ENCODE measurements around the gene KLHL30.

KLHL30 gene

DNA sequence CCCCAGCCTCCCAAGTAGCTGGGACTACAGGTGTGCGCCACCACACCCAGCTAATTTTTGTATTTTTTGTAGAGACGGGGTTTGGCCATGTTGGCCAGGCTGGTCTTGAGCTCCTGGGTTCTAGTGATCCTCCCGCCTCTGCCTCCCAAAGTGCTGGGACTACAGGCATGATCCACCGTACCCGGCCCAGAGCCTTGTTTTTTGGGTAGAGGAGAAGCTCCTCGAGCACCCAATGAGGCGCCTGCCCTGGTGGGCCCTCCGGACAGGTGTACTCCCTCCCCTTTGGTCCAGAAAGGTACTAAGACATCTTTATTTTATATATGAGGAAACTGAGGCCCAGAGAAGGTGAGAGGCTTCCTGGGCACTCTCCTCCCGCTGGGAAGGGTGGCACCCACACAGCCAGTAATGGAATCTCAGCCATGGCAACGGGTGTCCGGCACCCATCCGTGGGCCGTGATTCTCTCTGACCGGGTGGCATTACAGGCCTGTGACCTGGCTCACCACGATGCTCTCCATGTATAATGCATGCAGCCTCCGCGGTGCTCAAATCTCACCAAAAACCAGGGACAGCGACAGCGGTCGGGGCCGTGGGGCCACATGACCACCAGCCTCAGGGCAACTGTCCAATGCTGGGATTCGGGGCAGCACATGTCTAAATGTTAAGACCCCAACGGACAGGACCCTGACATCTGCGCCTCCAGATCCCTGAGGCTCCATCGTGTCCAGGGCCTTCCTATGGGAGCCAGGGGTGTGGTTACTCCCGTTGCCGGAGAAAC lies 16.8 kb upstream of the KLHL30 start:
- DNase-seq, result no peak

DNA sequence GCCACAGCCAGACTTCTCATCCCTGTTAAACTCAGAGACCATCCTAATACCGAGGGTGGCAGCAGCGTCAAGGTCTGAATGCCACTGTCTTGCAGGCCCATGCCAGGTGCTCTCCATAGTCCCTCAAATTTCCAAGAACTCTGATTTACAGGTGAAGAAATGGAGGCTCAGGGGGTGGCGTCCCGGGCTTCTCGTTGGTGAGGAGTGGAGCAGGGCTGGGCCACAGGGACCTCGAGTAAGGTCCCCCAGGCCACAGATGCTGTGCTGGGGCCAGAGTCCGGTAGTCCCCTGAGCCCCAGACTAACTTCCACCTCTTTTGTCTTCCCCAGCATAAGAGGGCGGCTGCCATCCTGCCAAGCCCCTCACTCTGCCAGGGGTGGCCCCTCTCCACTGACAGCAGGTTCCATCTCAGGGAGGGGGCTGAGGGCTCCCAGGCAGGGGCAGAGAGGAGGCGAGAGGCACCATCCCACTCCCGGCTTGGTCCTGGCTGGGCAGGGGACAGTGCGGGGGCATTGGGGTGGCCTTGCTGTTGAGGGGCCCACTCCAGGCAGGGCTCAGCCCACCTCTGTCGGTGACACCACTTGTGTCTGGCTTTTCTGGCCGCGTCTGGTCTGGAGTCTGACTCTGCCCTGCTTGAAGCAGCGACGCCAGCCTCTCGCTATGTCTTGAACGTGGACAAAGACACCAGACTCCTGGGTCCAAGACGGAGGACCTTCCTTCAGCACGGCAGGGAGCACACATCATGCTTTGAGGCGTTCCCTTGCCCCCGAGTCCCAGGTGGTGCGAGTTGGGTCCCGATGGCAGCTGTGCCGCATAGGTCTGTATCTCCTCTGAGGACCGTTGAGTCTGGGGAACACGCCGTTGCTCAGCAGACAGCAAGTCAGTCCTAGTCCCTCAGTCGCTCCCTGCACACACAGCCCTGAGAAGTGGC lies 15.9 kb upstream of the KLHL30 start:
- no peak for DNase-seq

DNA sequence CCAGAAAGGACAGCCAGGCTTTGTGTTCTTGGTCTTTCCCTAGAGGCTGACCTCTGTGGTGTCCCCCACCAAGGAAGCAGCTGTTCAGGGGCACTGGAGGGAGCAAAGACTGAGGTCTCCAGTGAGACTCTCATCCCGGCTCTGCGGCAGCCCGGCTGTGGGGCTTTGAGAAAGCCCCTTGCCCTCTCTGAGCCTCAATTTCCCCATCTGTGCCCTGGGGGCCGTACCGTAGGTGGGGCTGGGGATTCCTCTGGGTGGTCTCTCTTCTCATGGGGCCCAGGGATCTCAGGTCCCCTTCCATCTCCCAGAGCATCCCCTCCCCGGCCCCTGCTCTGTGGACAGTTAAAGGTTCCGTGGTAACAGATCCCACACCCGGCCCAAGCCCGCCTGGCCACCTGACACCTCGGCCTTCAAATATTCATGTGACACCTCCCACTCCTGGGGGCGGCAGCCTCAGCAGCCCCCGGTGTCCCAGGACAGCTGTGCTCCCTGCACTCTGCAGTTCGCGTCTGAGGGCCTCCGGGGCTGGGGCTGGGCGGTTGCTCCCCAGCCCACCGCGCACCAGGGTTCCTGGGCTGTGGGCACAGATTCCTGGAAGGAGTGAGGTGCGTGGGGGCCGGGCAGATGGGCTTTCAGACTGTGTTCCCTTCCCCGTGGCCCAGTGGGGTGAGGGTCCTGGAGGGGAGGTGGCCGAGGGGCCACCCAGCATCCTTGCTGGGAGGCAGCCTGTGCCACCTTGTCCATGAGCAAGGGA lies 15.1 kb upstream of the KLHL30 start:
- no peak for DNase-seq

DNA sequence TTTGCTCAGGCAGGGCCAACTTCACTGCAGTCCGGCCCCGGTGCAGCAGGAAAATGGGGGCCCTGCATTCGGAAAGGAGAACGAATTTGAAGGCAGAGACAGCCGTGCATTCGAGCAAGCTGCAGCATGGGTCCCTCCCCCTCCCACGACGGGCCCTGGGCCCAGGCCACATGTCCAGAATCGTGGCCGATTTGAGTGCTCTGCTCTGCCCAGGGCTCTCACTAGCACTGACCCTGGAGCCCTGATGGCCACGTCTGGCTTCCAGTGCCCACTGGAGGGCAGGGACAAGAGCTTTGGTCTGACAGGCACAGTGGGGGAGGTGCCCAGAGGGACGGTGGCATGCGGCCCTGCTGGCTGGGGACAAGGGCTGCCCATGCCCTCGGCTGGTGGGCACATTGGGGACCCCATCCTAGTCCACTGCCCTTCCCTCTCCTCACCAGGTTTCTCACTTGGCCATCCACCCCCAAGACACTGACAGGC lies 14.4 kb upstream of the KLHL30 start:
- DNase-seq, result no peak

DNA sequence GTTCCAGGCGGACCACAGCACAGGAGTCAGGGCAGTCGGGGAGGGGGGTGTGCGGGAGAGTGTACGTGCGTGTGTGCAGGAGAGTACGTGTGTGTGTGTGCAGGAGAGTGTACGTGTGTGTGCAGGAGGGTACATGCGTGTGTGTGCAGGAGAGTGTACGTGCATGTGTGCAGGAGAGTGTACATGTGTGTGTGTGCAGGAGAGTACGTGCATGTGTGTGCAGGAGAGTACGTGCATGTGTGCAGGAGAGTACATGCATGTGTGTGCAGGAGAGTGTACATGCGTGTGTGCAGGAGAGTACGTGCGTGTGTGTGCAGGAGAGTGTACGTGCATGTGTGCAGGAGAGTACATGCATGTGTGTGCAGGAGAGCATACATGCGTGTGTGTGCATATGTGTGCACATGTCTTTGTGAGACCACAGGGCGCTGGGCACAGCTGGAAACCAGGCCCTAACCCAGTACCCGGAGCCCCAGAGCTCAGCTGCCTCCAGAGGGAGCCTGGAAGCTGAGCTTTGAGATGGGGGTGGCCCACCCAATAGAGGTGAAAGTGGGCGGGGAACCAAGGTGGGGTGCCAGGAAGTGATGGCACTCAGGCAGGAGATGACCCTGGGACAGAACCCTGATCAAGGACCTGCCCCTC lies 13.9 kb upstream of the KLHL30 start:
- no peak for DNase-seq

DNA sequence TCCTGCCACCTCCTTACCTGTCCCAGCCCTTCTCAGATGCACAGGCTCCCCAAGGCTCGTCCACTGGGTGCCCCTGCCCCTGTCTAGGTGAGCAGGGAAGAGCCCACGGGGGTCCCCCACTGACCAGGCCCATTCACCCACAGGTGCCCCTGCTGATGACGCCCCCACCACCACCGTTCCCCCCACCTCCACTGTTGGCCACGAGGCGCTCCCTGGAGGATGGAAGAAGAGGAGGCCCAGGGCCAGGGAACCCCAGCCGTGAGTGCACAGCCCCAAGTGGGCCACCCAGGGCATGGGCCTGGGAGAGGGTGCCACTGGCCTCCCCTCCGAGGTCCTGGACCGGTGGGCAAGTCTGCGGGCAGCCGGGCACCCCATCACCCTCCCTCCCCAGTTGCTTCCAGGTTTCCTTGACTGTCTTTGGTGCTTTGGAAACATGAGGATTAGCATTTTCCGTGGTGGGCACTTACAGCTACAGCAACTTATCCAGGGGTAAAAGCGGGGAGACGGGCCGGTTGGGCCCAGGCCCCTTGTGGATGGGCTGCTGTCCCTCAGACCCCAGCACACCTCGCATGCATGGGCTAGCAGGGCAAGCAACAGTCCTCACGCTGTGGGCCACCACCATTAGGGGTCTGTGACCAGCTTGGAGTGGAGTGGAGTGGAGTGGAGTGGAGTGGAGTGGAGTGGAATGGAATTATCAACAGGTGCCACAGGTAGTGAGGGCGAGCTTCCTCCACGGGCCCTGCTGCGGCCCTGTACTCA lies 13.2 kb upstream of the KLHL30 start:
- DNase-seq, result no peak

DNA sequence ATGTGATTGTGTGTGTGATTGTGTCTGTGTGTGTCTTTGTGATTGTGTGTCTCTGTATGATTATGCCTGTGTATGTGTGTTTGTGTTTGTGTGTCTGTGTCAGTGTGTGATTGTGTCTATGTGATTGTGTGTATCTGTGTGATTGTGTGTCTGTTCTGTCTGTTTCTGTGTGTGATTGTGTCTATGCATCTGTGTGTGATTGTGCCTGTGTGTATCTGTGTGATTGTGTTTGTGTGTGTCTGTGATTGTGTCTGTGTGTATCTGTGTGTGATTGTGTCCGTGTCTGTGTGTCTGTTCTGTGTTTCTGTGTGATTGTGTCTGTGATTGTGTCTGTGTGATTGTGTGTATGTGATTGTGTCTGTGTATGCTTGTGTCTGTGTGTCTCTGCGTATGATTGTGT lies 12.1 kb upstream of the KLHL30 start:
- no peak for DNase-seq

DNA sequence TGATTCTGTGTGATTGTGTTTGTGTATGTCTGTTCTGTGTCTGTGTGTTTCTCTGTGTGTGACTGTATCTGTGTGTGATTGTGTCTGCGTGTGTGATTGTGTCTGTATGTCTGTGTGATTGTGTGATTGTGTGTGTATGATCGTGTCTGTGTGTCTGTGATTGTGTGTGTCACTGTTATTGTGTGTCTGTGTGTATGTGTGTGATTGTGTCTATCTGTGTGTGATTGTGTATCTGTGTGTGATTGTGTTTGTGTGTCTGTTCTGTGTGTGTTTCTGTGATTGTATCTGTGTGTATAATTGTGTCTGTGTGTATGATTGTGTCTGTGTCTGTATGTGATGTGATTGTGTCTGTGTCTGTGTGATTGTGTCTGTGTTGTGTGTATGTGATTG lies 11.7 kb upstream of the KLHL30 start:
- no peak for DNase-seq

DNA sequence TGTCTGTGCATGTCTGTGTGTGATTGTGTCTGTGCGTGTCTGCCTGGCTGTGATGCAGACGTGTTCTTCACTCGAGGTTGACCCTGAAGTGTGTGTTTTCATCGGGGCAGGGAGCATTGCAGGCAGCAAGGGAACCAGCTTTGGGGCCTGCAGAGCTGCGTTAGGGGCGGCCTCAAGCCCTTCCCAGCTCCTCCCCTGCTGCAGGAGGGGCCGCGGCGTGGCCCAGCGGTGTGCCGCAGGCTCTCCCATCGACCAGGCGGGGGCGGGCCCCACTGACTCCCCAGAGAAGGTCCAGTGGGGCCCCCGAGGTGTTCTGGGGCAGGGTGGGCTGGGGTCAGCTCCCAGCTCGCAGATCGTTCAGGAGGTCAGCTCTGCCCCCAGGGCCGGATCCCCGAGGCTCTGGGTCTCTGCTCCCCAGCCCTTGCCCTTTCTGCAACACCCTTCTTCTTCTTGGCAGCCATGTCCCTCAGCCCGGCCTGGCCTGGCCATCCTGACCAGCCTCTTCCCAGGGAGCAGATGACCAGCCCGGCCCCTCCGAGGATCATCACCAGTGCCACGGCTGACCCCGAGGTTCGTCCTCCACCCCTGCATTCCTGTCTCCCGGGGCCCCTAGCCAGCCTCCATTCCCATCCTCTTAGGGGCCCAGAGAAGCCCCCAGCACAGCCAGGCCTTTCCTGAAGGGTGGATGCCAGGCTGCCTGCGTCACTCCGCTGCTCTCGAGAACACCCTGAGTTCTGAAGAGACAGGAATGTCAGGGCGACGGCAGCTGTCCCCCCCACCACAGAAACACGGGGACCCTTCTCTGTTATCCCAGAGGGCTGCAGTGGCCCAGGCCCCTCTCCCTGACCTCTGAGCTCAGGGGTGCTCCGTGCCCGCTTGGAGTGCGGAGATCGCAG lies 11.1 kb upstream of the KLHL30 start:
- DNase-seq, result no peak

DNA sequence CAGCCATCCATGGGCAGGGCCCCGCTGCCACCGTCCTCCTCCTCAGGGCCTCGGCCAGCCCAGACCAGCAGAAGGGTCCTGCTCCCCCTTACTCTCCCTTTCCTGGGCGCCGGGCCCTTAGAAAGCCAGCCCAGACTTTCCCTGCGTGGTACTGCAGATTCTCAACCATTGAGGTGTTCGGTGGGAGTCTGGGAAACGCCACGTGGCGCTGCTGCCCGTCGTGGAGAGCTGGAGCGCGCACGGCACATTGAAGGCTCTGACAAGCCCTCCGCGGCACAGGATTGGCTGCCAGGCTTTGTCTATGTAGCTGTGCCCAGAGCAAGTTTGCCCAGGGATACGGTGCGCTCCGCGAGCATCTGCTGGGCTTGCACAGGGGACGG lies 10.4 kb upstream of the KLHL30 start:
- DNase-seq, result no peak

DNA sequence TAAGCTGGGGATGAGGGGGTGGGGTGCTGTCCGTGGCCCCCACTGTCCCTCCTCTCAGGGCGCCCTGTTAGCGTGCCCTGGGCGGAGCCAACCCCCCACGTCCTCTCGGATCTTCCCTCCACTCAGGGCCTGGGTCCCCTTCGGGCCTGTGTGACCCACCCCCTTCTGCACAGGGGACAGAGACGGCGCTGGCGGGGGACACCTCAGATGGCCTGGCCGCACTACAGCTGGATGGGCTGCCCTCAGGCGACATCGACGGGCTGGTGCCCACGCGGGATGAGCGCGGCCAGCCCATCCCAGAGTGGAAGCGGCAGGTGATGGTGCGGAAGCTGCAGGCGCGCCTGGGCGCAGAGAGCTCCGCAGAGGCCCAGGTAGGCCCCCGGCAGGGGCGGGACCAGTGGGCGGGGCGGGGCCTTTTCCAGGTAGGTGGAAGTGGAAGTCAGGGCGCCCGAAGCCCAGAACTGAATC lies 9.9 kb upstream of the KLHL30 start:
- no peak for DNase-seq

DNA sequence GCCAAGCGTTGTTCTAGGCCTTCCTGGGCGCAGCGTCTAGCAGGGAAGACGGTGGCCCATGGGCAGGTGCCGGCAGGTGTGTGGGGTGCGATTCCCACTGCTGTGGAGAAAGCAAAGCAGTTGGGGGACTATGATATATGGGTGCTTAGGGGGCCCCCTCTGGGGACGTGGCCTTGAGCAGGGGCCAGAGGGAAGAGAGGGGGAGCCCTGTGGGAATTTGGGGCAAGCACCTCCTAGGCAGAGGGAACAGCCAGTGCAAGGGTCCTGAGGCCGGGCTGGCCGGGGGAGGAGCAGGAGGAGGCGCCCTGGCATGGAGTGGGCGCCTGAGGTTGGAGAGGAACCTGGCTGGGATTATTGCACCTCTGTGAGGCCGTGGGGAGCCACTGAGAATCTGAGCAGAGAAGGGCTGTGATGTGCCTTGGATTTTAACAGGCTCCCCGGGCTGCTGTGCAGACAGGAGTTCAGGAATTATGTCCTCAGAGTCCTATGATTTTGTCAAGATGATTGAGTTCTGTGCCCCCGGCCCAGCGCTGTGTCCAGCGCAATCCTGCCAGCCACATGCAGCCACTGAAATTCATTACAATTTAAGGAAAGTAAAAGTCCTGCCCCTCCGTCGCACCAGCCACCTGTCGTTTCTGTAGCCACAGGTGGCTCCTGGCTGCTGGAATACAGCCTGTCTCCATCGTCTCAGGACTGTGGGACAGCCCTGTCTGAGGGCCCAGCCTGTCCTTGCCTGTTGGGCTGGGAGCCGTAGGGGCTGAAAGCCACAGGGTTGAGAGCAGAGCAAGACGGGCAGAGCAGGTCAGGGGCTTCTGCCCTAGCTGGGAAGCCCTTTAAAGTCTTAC lies 9.1 kb upstream of the KLHL30 start:
- no peak for DNase-seq

DNA sequence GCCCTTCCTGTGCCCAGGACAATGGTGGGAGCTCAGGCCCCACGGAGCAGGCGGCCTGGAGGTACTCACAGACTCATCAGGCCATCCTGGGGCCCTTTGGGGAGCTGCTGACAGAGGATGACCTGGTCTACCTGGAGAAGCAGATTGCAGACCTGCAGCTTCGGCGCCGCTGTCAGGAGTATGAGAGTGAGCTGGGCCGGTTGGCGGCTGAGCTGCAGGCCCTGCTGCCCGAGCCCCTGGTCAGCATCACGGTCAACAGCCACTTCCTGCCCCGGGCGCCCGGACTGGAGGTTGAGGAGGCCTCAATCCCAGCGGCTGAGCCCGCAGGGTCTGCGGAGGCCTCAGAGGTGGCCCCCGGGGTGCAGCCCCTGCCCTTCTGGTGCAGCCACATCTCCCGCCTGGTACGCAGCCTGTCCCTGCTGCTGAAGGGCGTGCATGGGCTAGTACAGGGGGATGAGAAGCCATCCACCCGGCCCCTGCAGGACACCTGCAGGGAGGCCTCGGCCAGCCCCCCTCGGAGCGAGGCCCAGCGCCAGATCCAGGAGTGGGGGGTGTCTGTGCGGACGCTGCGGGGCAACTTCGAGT lies 8.3 kb upstream of the KLHL30 start:
- no peak for DNase-seq

DNA sequence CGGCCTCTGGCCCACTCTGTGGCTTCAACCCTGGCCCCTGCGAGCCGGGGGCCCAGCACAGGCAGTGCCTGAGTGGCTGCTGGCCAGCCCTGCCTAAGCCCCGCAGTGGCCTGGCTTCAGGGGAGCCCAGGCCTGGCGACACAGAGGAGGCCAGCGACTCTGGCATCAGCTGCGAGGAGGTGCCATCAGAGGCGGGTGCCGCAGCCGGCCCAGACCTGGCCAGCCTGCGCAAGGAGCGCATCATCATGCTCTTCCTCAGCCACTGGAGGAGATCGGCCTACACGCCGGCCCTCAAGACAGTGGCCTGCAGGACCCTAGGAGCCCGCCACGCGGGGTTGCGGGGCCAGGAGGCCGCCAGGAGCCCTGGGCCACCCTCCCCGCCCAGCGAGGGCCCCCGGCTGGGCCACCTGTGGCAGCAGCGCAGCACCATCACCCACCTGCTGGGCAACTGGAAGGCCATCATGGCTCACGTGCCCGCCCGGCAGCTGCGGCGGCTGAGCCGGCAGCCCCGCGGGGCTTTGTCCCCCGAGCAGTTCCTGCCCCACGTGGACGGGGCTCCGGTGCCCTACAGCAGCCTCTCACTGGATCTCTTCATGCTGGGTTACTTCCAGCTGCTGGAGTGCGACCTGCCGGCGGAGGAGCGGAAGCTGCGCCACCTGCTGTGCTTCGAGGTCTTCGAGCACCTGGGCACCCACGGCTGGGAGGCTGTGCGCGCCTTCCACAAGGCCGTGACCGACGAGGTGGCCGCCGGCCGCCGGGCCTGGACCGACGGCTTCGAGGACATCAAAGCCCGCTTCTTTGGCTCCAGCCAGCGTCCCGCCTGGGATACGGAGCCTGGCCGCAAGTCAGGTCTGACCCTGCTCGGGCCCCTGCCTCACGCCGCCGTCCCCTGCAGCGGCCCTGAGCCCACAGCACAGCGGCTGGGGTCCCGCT lies 7.5 kb upstream of the KLHL30 start:
- DNase-seq, result no peak

DNA sequence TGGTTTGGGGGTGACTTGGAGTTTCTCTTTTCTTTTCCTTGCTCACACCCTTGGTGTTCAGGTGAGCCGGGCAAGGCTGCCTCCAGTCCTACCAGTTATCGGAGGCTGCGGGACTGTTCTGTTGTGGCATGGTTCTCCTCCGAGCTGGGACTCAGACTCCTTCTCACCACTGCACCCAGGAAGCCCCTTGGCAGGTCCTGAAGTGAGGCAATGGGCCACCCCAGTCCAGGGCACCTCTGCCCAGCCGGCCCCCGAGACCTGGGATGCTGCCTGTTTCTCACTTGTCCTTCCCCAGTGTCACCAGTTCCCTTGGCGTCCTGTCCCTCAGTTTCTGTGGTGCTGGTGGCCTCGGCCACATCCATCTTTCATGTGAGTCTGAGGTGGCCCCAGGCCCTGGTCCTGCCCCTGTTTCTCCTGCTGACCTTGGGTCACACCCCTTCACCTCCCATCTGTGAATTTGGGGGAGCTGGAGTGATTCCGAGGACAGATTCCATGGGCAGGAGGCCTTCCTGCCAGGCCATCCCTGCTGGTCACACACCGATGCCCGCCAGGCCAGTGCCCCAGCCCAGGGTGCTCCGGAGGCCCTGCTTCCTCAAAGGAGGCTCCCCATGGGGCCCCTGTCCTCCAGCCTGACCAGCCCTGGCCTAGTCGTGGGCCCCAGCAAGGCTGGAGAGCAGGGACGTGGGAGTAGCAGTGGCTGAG lies 6.6 kb upstream of the KLHL30 start:
- no peak for DNase-seq

DNA sequence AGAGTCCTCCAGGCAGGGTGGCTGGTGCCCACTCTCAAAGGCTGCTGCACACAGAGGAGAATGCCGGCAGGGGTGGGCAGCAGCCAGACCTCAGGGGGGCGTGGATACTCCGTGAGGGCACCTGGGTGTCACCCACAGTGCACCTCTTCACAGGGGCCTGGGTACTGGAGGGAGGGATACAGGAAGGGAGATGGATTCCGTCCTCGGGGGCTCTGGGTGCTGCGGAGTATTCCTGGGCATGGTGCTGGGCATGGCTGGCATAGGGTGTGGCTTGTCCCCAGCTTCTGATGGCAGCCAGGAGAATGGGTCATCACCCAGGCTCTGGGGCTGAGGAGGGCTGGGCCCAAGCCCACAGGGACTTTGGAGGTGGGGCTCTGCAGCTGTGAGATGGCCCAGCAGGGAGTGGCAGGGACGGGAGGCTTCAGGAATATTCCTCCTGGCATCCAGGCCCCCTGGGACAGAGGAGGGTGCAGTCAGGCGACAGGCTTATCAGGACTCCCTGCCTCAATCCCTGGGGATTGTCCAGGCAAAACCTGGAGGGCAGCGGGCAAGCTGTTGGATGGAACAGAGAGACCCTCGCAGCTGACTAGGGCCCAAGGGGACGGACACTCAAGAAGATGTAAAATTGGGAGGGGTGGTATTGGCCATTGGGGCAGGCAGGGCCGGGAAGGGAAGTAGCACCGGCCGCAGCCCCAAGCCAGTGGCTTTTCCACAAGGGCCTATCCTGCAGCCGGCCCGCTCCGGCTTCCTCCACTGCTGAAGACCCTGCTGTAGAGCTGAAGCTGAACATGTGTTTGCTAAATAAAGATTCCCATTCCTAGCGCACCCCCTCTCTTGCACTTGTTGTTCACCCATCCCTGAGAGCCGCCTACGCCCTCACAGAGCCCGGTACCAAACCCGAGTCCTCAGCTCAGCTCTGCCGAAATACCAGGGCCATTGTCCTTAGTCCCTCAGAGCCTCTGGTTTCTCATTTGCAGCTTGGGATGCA lies 5.7 kb upstream of the KLHL30 start:
- DNase-seq, result no peak
